H9 (cell line): ENCODE results near the gene LSM7. TPM values are rescaled to one million over a fixed set of nuclear protein-coding genes. Genes with fewer than 3 reads are reported as not detected.
A peak's percentile ranks its signal among the peaks of the same experiment; 100 is the strongest.

Source experiments
- DNase-seq: peaks from one replicate; pipeline ENCODE4 v3.0.0-alpha.2; 2017
- H2AFZ ChIP-seq: one replicate; pipeline ENCODE4 v1.6.1; 2013; ENCODE audit warnings: mild to moderate bottlenecking, low read length, control low read depth, moderate library complexity
- H2AK5ac ChIP-seq: 2 replicates; pipeline ENCODE4 v1.6.1; 2013; ENCODE audit warnings: low read length, control low read depth, mixed read lengths; ENCODE audit not compliant: insufficient read length
- H2BK120ac ChIP-seq: one replicate; pipeline ENCODE4 v1.6.1; 2013; ENCODE audit warnings: low read depth, mild to moderate bottlenecking, low read length, control low read depth, inconsistent platforms; ENCODE audit not compliant: poor library complexity, severe bottlenecking
- H2BK12ac ChIP-seq: 2 replicates; pipeline ENCODE4 v1.6.1; 2013; ENCODE audit warnings: low read length, control low read depth, mixed read lengths, low read depth; ENCODE audit not compliant: insufficient read length
- H2BK15ac ChIP-seq: 2 replicates; pipeline ENCODE4 v1.6.1; 2013; ENCODE audit warnings: low read depth, low read length, control low read depth
- H2BK20ac ChIP-seq: one replicate; pipeline ENCODE4 v1.6.1; 2013; ENCODE audit warnings: low read depth, mild to moderate bottlenecking, low read length, control low read depth, inconsistent platforms; ENCODE audit not compliant: poor library complexity, severe bottlenecking
- H2BK5ac ChIP-seq: 2 replicates; pipeline ENCODE4 v1.6.1; 2013; ENCODE audit warnings: low read length, control low read depth, mixed read lengths; ENCODE audit not compliant: insufficient read length
- H3K14ac ChIP-seq: 2 replicates; pipeline ENCODE4 v1.6.1; 2013; ENCODE audit warnings: low read length, control low read depth; ENCODE audit not compliant: insufficient read depth
- H3K18ac ChIP-seq: 2 replicates; pipeline ENCODE4 v1.6.1; 2013; ENCODE audit warnings: low read depth, mild to moderate bottlenecking, mixed read lengths, low read length, control low read depth; ENCODE audit not compliant: insufficient read length
- H3K23ac ChIP-seq: 2 replicates; pipeline ENCODE4 v1.6.1; 2013; ENCODE audit warnings: low read length, control low read depth, mixed read lengths, low read depth; ENCODE audit not compliant: insufficient read length
- H3K23me2 ChIP-seq: 2 replicates; pipeline ENCODE4 v1.6.1; 2013; ENCODE audit warnings: low read depth, mild to moderate bottlenecking, mixed read lengths, low read length, control low read depth; ENCODE audit not compliant: insufficient read length, poor library complexity, severe bottlenecking
- H3K27ac ChIP-seq: 2 replicates; pipeline ENCODE4 v1.5.1; 2013; ENCODE audit warnings: low read length, control low read depth, mixed read lengths, low read depth; ENCODE audit not compliant: insufficient read length
- H3K27me3 ChIP-seq: 2 replicates; pipeline ENCODE4 v1.6.1; 2013; ENCODE audit warnings: low read length, control low read depth, inconsistent platforms; ENCODE audit not compliant: insufficient read depth
- H3K4ac ChIP-seq: 2 replicates; pipeline ENCODE4 v1.6.1; 2013; ENCODE audit warnings: low read depth, mild to moderate bottlenecking, control low read depth, inconsistent platforms, low read length, moderate library complexity
- H3K4me1 ChIP-seq: 2 replicates; pipeline ENCODE4 v1.6.1; 2013; ENCODE audit warnings: low read length, control low read depth, inconsistent platforms; ENCODE audit not compliant: insufficient read depth
- H3K4me2 ChIP-seq: 2 replicates; pipeline ENCODE4 v1.6.1; 2013; ENCODE audit warnings: low read length, control low read depth, mixed read lengths; ENCODE audit not compliant: insufficient read length, insufficient read depth
- H3K56ac ChIP-seq: 2 replicates; pipeline ENCODE4 v1.6.1; 2013; ENCODE audit warnings: low read depth, mild to moderate bottlenecking, mixed read lengths, low read length, control low read depth; ENCODE audit not compliant: insufficient read length
- H3K79me1 ChIP-seq: 2 replicates; pipeline ENCODE4 v1.6.1; 2013; ENCODE audit warnings: low read depth, mild to moderate bottlenecking, moderate library complexity, low read length, control low read depth, inconsistent platforms; ENCODE audit not compliant: insufficient read depth, poor library complexity, severe bottlenecking
- H3K79me2 ChIP-seq: 2 replicates; pipeline ENCODE4 v1.6.1; 2013; ENCODE audit warnings: low read length, control low read depth, inconsistent platforms; ENCODE audit not compliant: insufficient read depth
- H3K9ac ChIP-seq: 2 replicates; pipeline ENCODE4 v1.6.1; 2013; ENCODE audit warnings: low read length, control low read depth, mixed read lengths; ENCODE audit not compliant: insufficient read length; ENCODE audit errors: extremely low read depth
- H3K9me3 ChIP-seq: one replicate; pipeline ENCODE4 v1.6.1; 2013; ENCODE audit warnings: low read depth, low read length, inconsistent platforms; ENCODE audit not compliant: control insufficient read depth
- H3T11ph ChIP-seq: one replicate; pipeline ENCODE4 v1.6.1; 2013; ENCODE audit warnings: mild to moderate bottlenecking, low read length, control low read depth, inconsistent platforms
- H4K20me1 ChIP-seq: one replicate; pipeline ENCODE4 v1.6.1; 2013; ENCODE audit not compliant: control insufficient read depth, insufficient read length, insufficient read depth
- H4K5ac ChIP-seq: 2 replicates; pipeline ENCODE4 v1.6.1; 2013; ENCODE audit warnings: low read depth, mild to moderate bottlenecking, mixed read lengths, low read length, control low read depth; ENCODE audit not compliant: insufficient read length
- H4K8ac ChIP-seq: replicated peaks from 2 replicates; pipeline ENCODE4 v1.6.1; 2013; ENCODE audit warnings: low read length, control low read depth, mixed read lengths, low read depth; ENCODE audit not compliant: insufficient read length
- H4K91ac ChIP-seq: 2 replicates; pipeline ENCODE4 v1.6.1; 2013; ENCODE audit warnings: low read depth, mild to moderate bottlenecking, moderate library complexity, mixed read lengths, low read length, control low read depth; ENCODE audit not compliant: insufficient read length
- H3K27ac Mint-ChIP-seq, 3 experiments: 2 replicates in 2 of 3; 3 replicates in 1 of 3; pipeline ENCODE4 v1.8.0; 2020 to 2021; ENCODE audit warnings: mixed read lengths in 3 of 3, mild to moderate bottlenecking in 1 of 3, moderate library complexity in 1 of 3
- H3K27me3 Mint-ChIP-seq: 2 replicates; pipeline ENCODE4 v1.8.0; 2021; ENCODE audit warnings: low read depth, mild to moderate bottlenecking, moderate library complexity, mixed read lengths
- H3K36me3 Mint-ChIP-seq, 3 experiments: 2 replicates in 2 of 3; 3 replicates in 1 of 3; pipeline ENCODE4 v1.8.0; 2020 to 2021; ENCODE audit warnings: low read depth in 3 of 3, mixed read lengths in 3 of 3; ENCODE audit not compliant: insufficient read depth in 1 of 3
- H3K4me1 Mint-ChIP-seq, 2 experiments: 2 replicates each; pipeline ENCODE4 v1.8.0; 2020; ENCODE audit warnings: mixed read lengths in 2 of 2
- H3K4me3 Mint-ChIP-seq, 2 experiments: 2 replicates in 1 of 2; 3 replicates in 1 of 2; pipeline ENCODE4 v1.8.0; 2020 to 2021; ENCODE audit warnings: mild to moderate bottlenecking in 2 of 2, mixed read lengths in 2 of 2, moderate library complexity in 1 of 2
- H3K9me3 Mint-ChIP-seq, 2 experiments: 2 replicates in 1 of 2; 3 replicates in 1 of 2; pipeline ENCODE4 v1.8.0; 2020; ENCODE audit warnings: mild to moderate bottlenecking in 2 of 2, mixed read lengths in 2 of 2, moderate library complexity in 1 of 2
- WGBS: extraction: QIAGEN DNeasy Blood & Tissue Kit; methylation state at CpG from one replicate; pipeline ENCODE4 v1.1.7; 2013; ENCODE audit warnings: missing lambda C conversion rate, low lambda C conversion rate, mixed read lengths; ENCODE audit not compliant: insufficient read length; ENCODE audit errors: extremely low coverage; 5-methylcytosine and 5-hydroxymethylcytosine counted together
- total RNA-seq: library from RNA; stranded (reverse); gene quantifications from 2 replicates; pipeline ENCODE4 v1.2.1, GENCODE V29; 2021
- TF ChIP-seq, protein P1 (sequence below): fragments of 200-600 bp; sonication (generic); conservative IDR thresholded peaks from 3 replicates; pipeline ENCODE4 v1.8.0; 2021; ENCODE audit warnings: antibody characterized with exemption, mild to moderate bottlenecking

LSM7 gene
- total RNA-seq, 1 experiment from 2014 or later = 187 TPM

DNA sequence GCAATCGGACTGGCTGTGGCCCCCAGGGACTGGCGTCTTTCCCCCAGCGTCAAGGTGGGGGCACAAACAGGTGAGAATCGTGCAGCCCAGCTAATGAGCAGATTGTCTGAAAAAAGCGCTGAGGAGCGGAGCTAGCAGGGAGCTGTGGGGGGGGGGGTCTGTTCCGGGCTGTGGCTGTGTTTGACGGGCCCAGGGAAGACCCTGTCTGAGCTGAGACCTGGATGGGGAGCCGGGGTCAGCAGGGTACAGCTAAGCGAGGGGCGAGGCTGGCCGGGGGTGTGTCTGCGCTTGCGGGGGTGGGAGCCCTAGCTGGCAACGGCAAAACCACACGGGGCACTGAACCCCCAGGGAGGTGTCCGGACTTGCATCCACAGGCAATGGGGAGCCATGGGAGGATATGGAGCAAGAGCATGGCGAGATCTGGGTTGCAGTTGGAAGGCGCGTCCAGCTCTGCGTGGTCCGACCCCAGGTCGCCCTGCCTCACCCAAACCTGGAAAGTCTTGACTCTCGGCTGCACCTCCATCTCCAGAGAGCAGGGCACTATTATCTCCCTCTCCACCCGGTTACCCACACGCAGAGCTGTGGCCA lies 25.1 kb downstream of the LSM7 start:
- Histone ChIP-seq H3K9me3 (no peaks in the 10 kb centered on the region), H3K9ac (no peak overlapping the region), H3K4me2 (no peak overlapping the region), H3K27me3 (no peaks in the 10 kb centered on the region; the same call in 1 of the 2 replicates), H4K20me1 (no peaks in the 10 kb centered on the region), H2BK20ac (no peak overlapping the region), H2BK12ac (no peak overlapping the region), H3K14ac (no peak overlapping the region), H4K5ac (no peak overlapping the region), H3K56ac (no peak overlapping the region), H3K4me1 (no peaks in the 10 kb centered on the region), H3K79me1 (no peaks in the 10 kb centered on the region), H3K18ac (no peak overlapping the region), H2AK5ac (no peak overlapping the region), H3T11ph (no peak overlapping the region), H3K79me2 (no peaks in the 10 kb centered on the region), H3K23me2 (no peaks in the 10 kb centered on the region), H2BK120ac (no peak overlapping the region), H2BK5ac (no peak overlapping the region), H3K4ac (no peak overlapping the region), H4K91ac (no peak overlapping the region), H2AFZ (no peak overlapping the region), H3K27ac (no peak overlapping the region), H3K23ac (no peak overlapping the region), H2BK15ac (no peak overlapping the region), H4K8ac (no peak overlapping the region)
- H3K36me3 Mint-ChIP-seq = peaks cover 0 to 4% (median 0%) of the 10 kb centered on the region in 3 experiments; a peak in 3 of 7 replicates
- peaks cover 0 to 4% of the 10 kb centered on the region in 2 experiments; a peak in 1 of 5 replicates for H3K9me3 Mint-ChIP-seq
- H3K4me3 Mint-ChIP-seq = peak overlapping the region in 1 of 2 experiments; percentile 60; a peak in 2 of 5 replicates
- WGBS = no CpG with 5 or more reads among the region's 26 CpGs
- DNase-seq = no peak
- peaks cover 5 to 20% of the 10 kb centered on the region in 2 experiments for H3K4me1 Mint-ChIP-seq
- no peak overlapping the region for H3K27ac Mint-ChIP-seq
- H3K27me3 Mint-ChIP-seq = peaks cover 66% of the 10 kb centered on the region
- TF ChIP-seq, protein P1, sequence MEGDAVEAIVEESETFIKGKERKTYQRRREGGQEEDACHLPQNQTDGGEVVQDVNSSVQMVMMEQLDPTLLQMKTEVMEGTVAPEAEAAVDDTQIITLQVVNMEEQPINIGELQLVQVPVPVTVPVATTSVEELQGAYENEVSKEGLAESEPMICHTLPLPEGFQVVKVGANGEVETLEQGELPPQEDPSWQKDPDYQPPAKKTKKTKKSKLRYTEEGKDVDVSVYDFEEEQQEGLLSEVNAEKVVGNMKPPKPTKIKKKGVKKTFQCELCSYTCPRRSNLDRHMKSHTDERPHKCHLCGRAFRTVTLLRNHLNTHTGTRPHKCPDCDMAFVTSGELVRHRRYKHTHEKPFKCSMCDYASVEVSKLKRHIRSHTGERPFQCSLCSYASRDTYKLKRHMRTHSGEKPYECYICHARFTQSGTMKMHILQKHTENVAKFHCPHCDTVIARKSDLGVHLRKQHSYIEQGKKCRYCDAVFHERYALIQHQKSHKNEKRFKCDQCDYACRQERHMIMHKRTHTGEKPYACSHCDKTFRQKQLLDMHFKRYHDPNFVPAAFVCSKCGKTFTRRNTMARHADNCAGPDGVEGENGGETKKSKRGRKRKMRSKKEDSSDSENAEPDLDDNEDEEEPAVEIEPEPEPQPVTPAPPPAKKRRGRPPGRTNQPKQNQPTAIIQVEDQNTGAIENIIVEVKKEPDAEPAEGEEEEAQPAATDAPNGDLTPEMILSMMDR = no peak
